Parathyroid adenoma (tissue), 2 donors: ENCODE measurements around the gene SERPINB5.

Experiments used
- H2AFZ ChIP-seq: fragments of 300-600 bp; sonication (generic); one replicate; pipeline ENCODE4 v1.7.0; 2017; ENCODE audit warnings: antibody characterized with exemption, mild to moderate bottlenecking
- H3K27ac ChIP-seq: fragments of 300-600 bp; sonication (generic); one replicate; pipeline ENCODE4 v1.7.0; 2017
- H3K27me3 ChIP-seq: fragments of 300-600 bp; sonication (generic); one replicate; pipeline ENCODE4 v1.7.0; 2017; ENCODE audit warnings: low read length; ENCODE audit not compliant: control insufficient read depth, insufficient read depth
- H3K36me3 ChIP-seq: fragments of 300-600 bp; sonication (generic); one replicate; pipeline ENCODE4 v1.7.0; 2017; ENCODE audit warnings: low read length; ENCODE audit not compliant: control insufficient read depth, insufficient read depth
- H3K4me1 ChIP-seq: fragments of 300-600 bp; sonication (generic); one replicate; pipeline ENCODE4 v1.7.0; 2017; ENCODE audit warnings: control low read depth
- H3K4me2 ChIP-seq: fragments of 300-600 bp; sonication (generic); one replicate; pipeline ENCODE4 v1.7.0; 2017; ENCODE audit warnings: low read length
- H3K4me3 ChIP-seq: fragments of 300-600 bp; sonication (generic); one replicate; pipeline ENCODE4 v1.7.0; 2017; ENCODE audit warnings: low read depth, low read length
- H3K79me2 ChIP-seq: fragments of 300-600 bp; sonication (generic); one replicate; pipeline ENCODE4 v1.7.0; 2017; ENCODE audit warnings: control low read depth
- H3K9ac ChIP-seq: fragments of 300-600 bp; sonication (generic); one replicate; pipeline ENCODE4 v1.7.0; 2017; ENCODE audit warnings: mild to moderate bottlenecking
- H3K9me3 ChIP-seq: fragments of 300-600 bp; sonication (generic); one replicate; pipeline ENCODE4 v1.7.0; 2017; ENCODE audit warnings: low read length; ENCODE audit not compliant: control insufficient read depth
- CTCF ChIP-seq: fragments of 300-600 bp; sonication (generic); IDR thresholded peaks from one replicate; pipeline ENCODE4 v1.7.0; 2017; ENCODE audit warnings: antibody characterized with exemption, mild to moderate bottlenecking
- donor health status: primary hyperparathyroidism.

Gene SERPINB5

DNA sequence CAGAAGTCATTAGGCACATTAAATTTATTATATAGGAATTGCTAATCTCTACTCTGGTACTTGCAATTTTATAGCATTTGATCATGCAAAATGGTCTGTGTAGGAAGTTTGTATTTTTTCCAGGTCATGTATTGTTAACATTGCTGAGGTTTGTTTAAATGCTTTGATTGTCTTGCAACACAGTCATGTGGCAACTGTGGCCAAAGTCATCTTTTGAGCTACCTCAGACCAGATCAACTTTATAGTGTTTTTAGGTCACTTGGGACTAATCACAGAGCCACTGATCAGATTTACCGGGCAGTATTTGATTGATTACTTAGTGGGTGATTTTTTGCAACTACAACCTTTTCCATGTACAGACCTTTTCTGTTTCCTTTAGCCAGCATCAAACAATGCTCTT, 3.7 kb downstream of the SERPINB5 start:
- TF ChIP-seq CTCF: no peak

GRCh38 chr18:63480915-63481314, 4.2 kb downstream of the SERPINB5 start:
- no peak overlapping the region for H3K27ac ChIP-seq
- no peaks in the 10 kb centered on the region for H3K27me3 ChIP-seq
- no peak overlapping the region for H2AFZ ChIP-seq
- H3K4me1 ChIP-seq: no peaks in the 10 kb centered on the region
- H3K4me3 ChIP-seq: no peak overlapping the region
- H3K4me2 ChIP-seq: no peak overlapping the region
- no peaks in the 10 kb centered on the region for H3K36me3 ChIP-seq
- H3K9ac ChIP-seq: no peak overlapping the region
- no peaks in the 10 kb centered on the region for H3K9me3 ChIP-seq
- no peak for TF ChIP-seq CTCF
- no peaks in the 10 kb centered on the region for H3K79me2 ChIP-seq

More for the DNA sequence above, 3.7 kb downstream of the SERPINB5 start:
- Histone ChIP-seq H3K27me3 (no peaks in the 10 kb centered on the region), H3K27ac (no peak overlapping the region), H3K36me3 (no peaks in the 10 kb centered on the region), H3K4me2 (no peak overlapping the region), H3K4me1 (no peaks in the 10 kb centered on the region), H3K9ac (no peak overlapping the region), H3K4me3 (no peak overlapping the region), H3K9me3 (no peaks in the 10 kb centered on the region), H3K79me2 (no peaks in the 10 kb centered on the region), H2AFZ (no peak overlapping the region)

- no peaks in the 10 kb centered on the region for H3K36me3 ChIP-seq
- no peak for TF ChIP-seq CTCF
Observed at GRCh38 chr18:63487676-63488075, 10.9 kb downstream of the SERPINB5 start.

GRCh38 chr18:63488160-63488559, 11.4 kb downstream of the SERPINB5 start:
- H3K79me2 ChIP-seq: no peaks in the 10 kb centered on the region
- no peaks in the 10 kb centered on the region for H3K36me3 ChIP-seq
- no peaks in the 10 kb centered on the region for H3K9me3 ChIP-seq
- H3K4me2 ChIP-seq: no peak overlapping the region
- H3K9ac ChIP-seq: no peak overlapping the region
- H3K4me3 ChIP-seq: no peak overlapping the region
- no peaks in the 10 kb centered on the region for H3K27me3 ChIP-seq
- no peak overlapping the region for H3K27ac ChIP-seq
- no peak for TF ChIP-seq CTCF
- H2AFZ ChIP-seq: no peak overlapping the region
- H3K4me1 ChIP-seq: no peaks in the 10 kb centered on the region

More at GRCh38 chr18:63487676-63488075, 10.9 kb downstream of the SERPINB5 start:
- H3K4me1 ChIP-seq: no peaks in the 10 kb centered on the region
- no peak overlapping the region for H2AFZ ChIP-seq
- H3K9me3 ChIP-seq: no peaks in the 10 kb centered on the region
- no peak overlapping the region for H3K9ac ChIP-seq
- no peak overlapping the region for H3K4me3 ChIP-seq
- no peak overlapping the region for H3K27ac ChIP-seq
- no peak overlapping the region for H3K4me2 ChIP-seq
- H3K27me3 ChIP-seq: no peaks in the 10 kb centered on the region
- H3K79me2 ChIP-seq: no peaks in the 10 kb centered on the region

DNA sequence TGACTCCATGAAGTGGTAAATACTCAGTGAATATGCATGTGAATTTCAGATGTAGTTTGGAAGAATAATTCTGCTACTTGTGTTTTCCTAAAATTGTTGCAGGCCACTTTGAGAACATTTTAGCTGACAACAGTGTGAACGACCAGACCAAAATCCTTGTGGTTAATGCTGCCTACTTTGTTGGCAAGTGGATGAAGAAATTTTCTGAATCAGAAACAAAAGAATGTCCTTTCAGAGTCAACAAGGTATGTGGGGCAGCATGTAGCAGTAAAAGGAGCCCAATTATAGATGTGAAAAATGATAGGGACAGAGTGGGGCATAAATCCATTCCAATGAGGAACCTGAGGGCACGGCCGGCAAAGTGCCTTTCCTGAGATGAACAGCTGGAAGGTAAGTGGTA, 16.1 kb downstream of the SERPINB5 start:
- Histone ChIP-seq H3K4me1 (no peaks in the 10 kb centered on the region), H3K27ac (no peak overlapping the region), H3K27me3 (no peaks in the 10 kb centered on the region), H2AFZ (no peak overlapping the region), H3K9me3 (no peaks in the 10 kb centered on the region), H3K36me3 (no peaks in the 10 kb centered on the region), H3K9ac (no peak overlapping the region), H3K4me2 (no peak overlapping the region), H3K4me3 (no peak overlapping the region), H3K79me2 (no peaks in the 10 kb centered on the region)
- TF ChIP-seq CTCF: no peak
